OCI-LY7 (cell line): ENCODE data around the gene IMPA2. TPM values are rescaled to one million over a fixed set of nuclear protein-coding genes. Genes with fewer than 3 reads are reported as not detected.

ENCODE experiments used
- BruUV-seq: library from RNA; stranded (reverse); fragments of 400-500 nt; replicated peaks from 2 replicates; lab custom pipeline; 2021; lab: Mats Ljungman, UMichigan
- CTCF ChIA-PET: fragments of 300-600 bp; sonication (Branson Sonifier 250); formaldehyde crosslinking; loops from one replicate; lab custom pipeline; 2022; ENCODE audit warnings: antibody characterized with exemption; ENCODE audit not compliant: unreplicated experiment; lab: Charles Lee
- POLR2A ChIA-PET: fragments of 300-600 bp; sonication (Branson Sonifier 250); formaldehyde crosslinking; loops from one replicate; lab custom pipeline; 2022; ENCODE audit warnings: antibody characterized with exemption; lab: Charles Lee
- DNase-seq: peaks from one replicate; pipeline ENCODE4 v3.0.0-alpha.2; 2015; ENCODE audit warnings: low spot score
- H2AFZ ChIP-seq: fragments of 200-600 bp; sonication (generic), shearing (Covaris generic); 2 replicates; pipeline ENCODE4 v1.6.1; 2014; ENCODE audit warnings: mild to moderate bottlenecking, antibody characterized with exemption, low read length, moderate library complexity
- H3K27ac ChIP-seq: fragments of 200-600 bp; sonication (generic); 2 replicates; pipeline ENCODE4 v1.5.1; 2014; ENCODE audit warnings: mixed run types, low read depth, mild to moderate bottlenecking, moderate library complexity, low read length, inconsistent platforms; ENCODE audit not compliant: poor library complexity, severe bottlenecking
- H3K36me3 ChIP-seq: fragments of 200-600 bp; sonication (generic); 2 replicates; pipeline ENCODE4 v1.6.1; 2014; ENCODE audit warnings: mild to moderate bottlenecking, antibody characterized with exemption, low read length, moderate library complexity, mixed read lengths; ENCODE audit not compliant: insufficient read depth
- H3K4me1 ChIP-seq: fragments of 200-600 bp; sonication (generic); 2 replicates; pipeline ENCODE4 v1.5.1; 2014; ENCODE audit warnings: mild to moderate bottlenecking, low read length; ENCODE audit not compliant: insufficient read depth, poor library complexity, severe bottlenecking
- H3K4me2 ChIP-seq: fragments of 200-600 bp; sonication (generic); 2 replicates; pipeline ENCODE4 v1.6.1; 2014; ENCODE audit warnings: mild to moderate bottlenecking, low read length
- H3K4me3 ChIP-seq: fragments of 200-600 bp; sonication (generic); 2 replicates; pipeline ENCODE4 v1.5.1; 2014; ENCODE audit warnings: mild to moderate bottlenecking, low read depth, low read length; ENCODE audit not compliant: poor library complexity, severe bottlenecking
- H3K79me2 ChIP-seq: fragments of 200-600 bp; sonication (generic); 2 replicates; pipeline ENCODE4 v1.6.1; 2016; ENCODE audit warnings: low read depth, mild to moderate bottlenecking, low read length, moderate library complexity, mixed read lengths; ENCODE audit not compliant: insufficient read depth
- H3K9me2 ChIP-seq: fragments of 200-600 bp; sonication (generic); 2 replicates; pipeline ENCODE4 v1.6.1; 2016; ENCODE audit warnings: mild to moderate bottlenecking, low read length, mixed read lengths; ENCODE audit not compliant: insufficient read depth
- H3K9me3 ChIP-seq: fragments of 200-600 bp; sonication (generic); 2 replicates; pipeline ENCODE4 v1.6.1; 2014; ENCODE audit warnings: mild to moderate bottlenecking, mixed run types, low read length, mixed read lengths
- H4K20me1 ChIP-seq: fragments of 200-600 bp; sonication (generic); 2 replicates; pipeline ENCODE4 v1.6.1; 2014; ENCODE audit warnings: mild to moderate bottlenecking, antibody characterized with exemption, low read length, moderate library complexity, mixed read lengths; ENCODE audit not compliant: insufficient read depth
- CTCF ChIP-seq: fragments of 200-600 bp; sonication (generic); conservative IDR thresholded peaks from 2 replicates; pipeline ENCODE4 v1.5.1; 2014; ENCODE audit warnings: mild to moderate bottlenecking, antibody characterized with exemption, low read length, moderate library complexity, mixed read lengths
- EZH2phosphoT487 ChIP-seq: fragments of 200-600 bp; sonication (generic); IDR thresholded peaks from 2 replicates; pipeline ENCODE4 v1.6.1; 2018; ENCODE audit warnings: low read depth, borderline replicate concordance, mild to moderate bottlenecking, mixed run types, antibody characterized with exemption, low read length, moderate library complexity, mixed read lengths
- intact Hi-C: fragments of 100-400 bp; cut with micrococcal nuclease; formaldehyde crosslinking; loops from one replicate; pipeline ENCODE4 v1.10.0; 2022; ENCODE audit not compliant: unreplicated experiment
- total RNA-seq, 2 experiments: library from RNA; depleted of rRNA in 1 of 2; stranded (reverse); fragments of >200 nt in 1 of 2; shearing (Covaris generic) in 1 of 2; gene quantifications; 2 replicates each; pipeline ENCODE4 v1.2.3, GENCODE V29; 2014 to 2022

The IMPA2 gene
- total RNA-seq, 2 experiments from 2014 or later: 51.9 to 59.0 TPM

DNA sequence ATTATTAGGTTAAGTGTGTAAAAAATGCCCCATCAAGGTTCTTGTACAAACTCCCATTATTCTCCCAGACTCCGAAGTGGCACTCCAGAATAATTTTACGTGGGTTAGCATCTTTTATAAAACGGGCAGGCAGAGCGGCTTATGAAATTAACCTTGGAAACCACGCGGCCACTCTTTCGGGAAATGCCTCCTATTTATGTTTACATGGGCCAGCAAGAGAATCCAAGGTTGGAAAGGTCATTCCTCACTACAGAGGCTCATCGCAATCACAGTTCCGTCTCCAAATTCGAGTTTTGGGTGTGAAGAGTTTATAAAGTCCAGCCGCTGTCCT is 1.2 kb upstream of the IMPA2 start:
- Histone ChIP-seq H3K27ac (peak overlapping the region; percentile 70), H3K9me2 (no peaks in the 10 kb centered on the region), H3K36me3 (no peaks in the 10 kb centered on the region), H2AFZ (peak overlapping the region; percentile 91), H3K9me3 (no peaks in the 10 kb centered on the region), H3K4me2 (peak overlapping the region; percentile 90), H3K79me2 (no peaks in the 10 kb centered on the region), H3K4me3 (peak overlapping the region; percentile 91), H4K20me1 (0 out of 2 replicates have a peak, but pooled peaks cover 3% of the 10 kb centered on the region), H3K4me1 (peaks cover 15% of the 10 kb centered on the region)
- POLR2A ChIA-PET: interaction anchor here (0.6 to 1.7 kb wide), 13 partner anchors 10 to 726 kb away, joined by 3 to 10 read pairs (median 5); partner anchors contain the start of gene PRELID3A
- DNase-seq: no peak
- TSS peak; percentile 97 for BruUV-seq
- CTCF ChIA-PET: interaction anchor here (0.6 to 2.7 kb wide), 2 partner anchors 16 to 430 kb away, joined by 3 to 12 read pairs; no protein-coding TSS in a partner anchor
- TF ChIP-seq EZH2phosphoT487: no peak
- no peak for TF ChIP-seq CTCF
- intact Hi-C loops: no loop called here

DNA sequence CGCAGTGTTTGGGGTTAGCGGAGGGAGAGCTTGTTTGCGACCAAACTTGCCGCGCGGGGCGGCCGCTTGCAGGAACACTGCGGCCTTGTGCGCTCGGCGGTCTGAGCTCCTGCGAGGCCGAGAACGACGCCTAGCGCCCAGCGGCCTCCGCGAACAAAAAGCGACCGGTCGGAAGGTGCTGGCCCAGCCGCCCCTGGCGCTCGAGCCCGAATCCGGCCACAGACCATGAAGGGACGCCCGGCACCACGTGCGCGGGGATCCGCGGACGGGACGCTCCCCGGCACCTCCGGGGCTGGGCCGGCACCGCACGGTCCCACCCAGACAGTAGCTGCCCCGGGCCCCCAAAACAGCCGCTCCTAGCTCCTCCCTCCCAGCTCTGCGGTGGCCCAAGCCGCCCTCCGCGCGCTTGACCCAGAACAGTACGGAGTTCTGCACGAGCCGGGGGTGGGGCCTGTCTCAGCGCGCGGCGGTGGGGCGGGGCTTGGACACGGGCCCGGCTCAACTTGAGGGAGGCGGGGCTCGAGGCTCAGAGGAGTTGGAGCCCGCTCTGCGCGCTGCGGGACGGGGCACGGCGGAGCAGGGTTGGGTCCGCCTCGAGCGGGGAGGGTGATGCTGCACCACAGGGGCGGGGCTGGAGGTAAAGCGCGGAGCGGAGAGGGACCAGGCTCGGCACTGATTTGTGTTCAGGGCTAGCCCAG is 664 bp upstream of the IMPA2 start:
- POLR2A ChIA-PET: interaction anchor here (0.6 to 1.7 kb wide), 19 partner anchors 9 to 726 kb away, joined by 3 to 10 read pairs (median 5); partner anchors contain the start of gene PRELID3A
- H3K4me3 ChIP-seq: peak overlapping the region; percentile 91
- peak overlapping the region; percentile 90 for H3K4me2 ChIP-seq
- no peaks in the 10 kb centered on the region for H3K36me3 ChIP-seq
- no peaks in the 10 kb centered on the region for H3K9me2 ChIP-seq
- no peaks in the 10 kb centered on the region for H3K79me2 ChIP-seq
- peaks cover 15% of the 10 kb centered on the region for H3K4me1 ChIP-seq
- no peaks in the 10 kb centered on the region for H3K9me3 ChIP-seq
- CTCF ChIA-PET: interaction anchor here (0.6 to 2.7 kb wide), 4 partner anchors 13 to 429 kb away, joined by 3 to 12 read pairs (median 4); no protein-coding TSS in a partner anchor
- BruUV-seq: no TSS peak
- H3K27ac ChIP-seq: peak overlapping the region; percentile 70
- H4K20me1 ChIP-seq: 0 out of 2 replicates have a peak, but pooled peaks cover 3% of the 10 kb centered on the region
- peak overlapping the region; percentile 91 for H2AFZ ChIP-seq
- no peak; the same call in 1 of the 2 replicates for TF ChIP-seq CTCF
- no peak for TF ChIP-seq EZH2phosphoT487
- intact Hi-C loops: loop anchor here (1.0 kb wide), 3 partner anchors 72 to 397 kb away; partner anchors contain the start of genes AFG3L2, CHMP1B and MPPE1
- DNase-seq: peak; percentile 98
